Lower lobe of right lung (tissue), 2 donors: ENCODE data around the gene PAX6. TPM values are rescaled to one million over a fixed set of nuclear protein-coding genes. Genes with fewer than 3 reads are reported as not detected.

Experiments used
- ATAC-seq, 2 donors: fragments of 200-7000 bp; cut with Tn5 transposase; one replicate each; pipeline ENCODE4 v1.9.1; 2020 to 2022; ENCODE audit warnings: mild to moderate bottlenecking in 2 of 2, moderate library complexity in 2 of 2
- DNase-seq: peaks from one replicate; pipeline ENCODE4 v3.0.0-alpha.2; 2020
- H3K27ac ChIP-seq: fragments of 200-600 bp; one replicate; pipeline ENCODE4 v1.8.0; 2022
- H3K27me3 ChIP-seq: fragments of 200-600 bp; one replicate; pipeline ENCODE4 v1.8.0; 2022; ENCODE audit warnings: low read depth
- H3K36me3 ChIP-seq: fragments of 200-600 bp; one replicate; pipeline ENCODE4 v1.8.0; 2022; ENCODE audit warnings: mild to moderate bottlenecking
- H3K4me1 ChIP-seq: fragments of 200-600 bp; one replicate; pipeline ENCODE4 v1.8.0; 2022
- H3K4me3 ChIP-seq: fragments of 200-600 bp; one replicate; pipeline ENCODE4 v1.8.0; 2022; ENCODE audit warnings: mild to moderate bottlenecking
- H3K9me3 ChIP-seq: fragments of 200-600 bp; one replicate; pipeline ENCODE4 v1.8.0; 2022
- intact Hi-C: fragments of 100-400 bp; cut with DNase I; formaldehyde crosslinking; loops from one replicate; pipeline ENCODE4 v1.11.0; 2022
- total RNA-seq: library from RNA; stranded (reverse); fragmentation: NEBNext Ultra II Directional; extraction: Animal tissue kit (Norgen Biotek cat#: 25700); gene quantifications from one replicate; pipeline ENCODE4 v1.2.1, GENCODE V29; 2021
- TF ChIP-seq, protein P1 (sequence below): fragments of 200-600 bp; IDR thresholded peaks from one replicate; pipeline ENCODE4 v1.8.0; 2022; ENCODE audit warnings: antibody characterized with exemption, mild to moderate bottlenecking
- donor health status: DM: no; HTN: yes; CAD: no; lungs with severe emphysema.

The PAX6 gene
- total RNA-seq, 1 donor from 2014 or later, result not detected

DNA sequence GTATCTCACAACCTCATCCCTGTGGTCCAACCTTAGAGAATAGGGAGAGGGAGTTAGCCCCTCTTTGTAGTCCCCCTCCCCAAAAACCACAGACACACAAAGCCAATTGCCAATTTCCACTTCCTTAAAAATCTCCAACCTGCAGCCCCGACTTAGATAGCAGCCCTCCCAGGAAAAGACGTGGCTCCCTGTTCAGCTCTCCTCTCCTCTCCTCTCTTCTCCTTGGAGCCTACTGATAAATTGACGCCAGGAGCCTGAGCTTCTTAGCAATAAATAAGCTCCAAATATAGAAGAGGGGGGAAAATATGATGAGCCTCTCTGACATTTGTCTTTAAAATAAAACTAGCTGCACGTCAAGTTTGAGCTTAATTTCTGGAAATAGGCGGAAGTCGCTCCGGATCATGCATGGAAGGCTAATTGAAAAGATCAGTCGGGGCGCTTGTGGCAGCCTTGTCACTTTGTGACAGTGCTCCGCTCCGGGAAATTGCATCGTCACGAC lies 7.3 kb downstream of the PAX6 start:
- Histone ChIP-seq H3K27ac (no peak overlapping the region), H3K27me3 (peaks cover 98% of the 10 kb centered on the region), H3K36me3 (no peaks in the 10 kb centered on the region), H3K4me1 (peaks cover 21% of the 10 kb centered on the region), H3K4me3 (no peak overlapping the region), H3K9me3 (no peaks in the 10 kb centered on the region)
- intact Hi-C loops, result no loop called here
- DNase-seq (no peak), ATAC-seq (no peak)
- TF ChIP-seq, protein P1, sequence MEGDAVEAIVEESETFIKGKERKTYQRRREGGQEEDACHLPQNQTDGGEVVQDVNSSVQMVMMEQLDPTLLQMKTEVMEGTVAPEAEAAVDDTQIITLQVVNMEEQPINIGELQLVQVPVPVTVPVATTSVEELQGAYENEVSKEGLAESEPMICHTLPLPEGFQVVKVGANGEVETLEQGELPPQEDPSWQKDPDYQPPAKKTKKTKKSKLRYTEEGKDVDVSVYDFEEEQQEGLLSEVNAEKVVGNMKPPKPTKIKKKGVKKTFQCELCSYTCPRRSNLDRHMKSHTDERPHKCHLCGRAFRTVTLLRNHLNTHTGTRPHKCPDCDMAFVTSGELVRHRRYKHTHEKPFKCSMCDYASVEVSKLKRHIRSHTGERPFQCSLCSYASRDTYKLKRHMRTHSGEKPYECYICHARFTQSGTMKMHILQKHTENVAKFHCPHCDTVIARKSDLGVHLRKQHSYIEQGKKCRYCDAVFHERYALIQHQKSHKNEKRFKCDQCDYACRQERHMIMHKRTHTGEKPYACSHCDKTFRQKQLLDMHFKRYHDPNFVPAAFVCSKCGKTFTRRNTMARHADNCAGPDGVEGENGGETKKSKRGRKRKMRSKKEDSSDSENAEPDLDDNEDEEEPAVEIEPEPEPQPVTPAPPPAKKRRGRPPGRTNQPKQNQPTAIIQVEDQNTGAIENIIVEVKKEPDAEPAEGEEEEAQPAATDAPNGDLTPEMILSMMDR, result no peak

DNA sequence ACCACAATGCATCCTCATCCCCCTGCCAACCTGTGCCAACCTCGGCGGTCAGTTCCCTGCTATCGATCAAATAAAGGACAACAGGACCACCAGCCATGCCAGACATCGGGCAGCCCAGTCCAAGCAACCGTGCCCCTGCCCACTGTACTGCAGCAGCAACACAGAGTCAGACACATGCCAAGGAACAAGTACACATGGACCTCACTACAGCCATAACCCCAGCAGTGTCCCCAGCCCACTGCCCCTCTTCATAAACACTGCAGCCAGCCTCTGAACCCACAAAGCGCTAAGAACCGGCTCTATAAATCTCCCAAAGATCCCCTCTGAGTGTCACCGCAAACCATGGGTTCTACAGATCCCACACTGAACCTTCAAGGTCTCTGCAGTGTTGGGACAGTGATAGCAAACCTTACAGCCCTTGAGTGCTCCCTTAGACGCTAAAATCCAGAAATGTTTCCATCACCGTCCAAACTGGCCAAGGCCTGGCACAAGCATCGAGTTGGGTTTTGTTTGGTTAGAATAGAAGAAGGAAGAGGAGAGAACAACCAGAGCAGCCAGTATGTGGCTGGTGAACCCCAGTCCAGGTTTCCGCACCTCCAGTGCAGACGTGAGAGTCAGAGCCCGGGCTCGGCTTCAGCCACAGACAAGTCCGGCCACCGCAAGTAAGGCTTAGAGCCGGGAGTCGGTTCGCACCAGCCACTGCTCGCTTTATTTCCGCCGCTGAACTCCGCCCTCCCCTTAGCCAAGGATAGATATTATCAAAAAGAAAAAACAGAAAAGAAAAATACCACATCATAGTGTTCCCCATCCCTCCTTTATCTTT lies 7.9 kb downstream of the PAX6 start:
- ATAC-seq (no peak), DNase-seq (no peak)
- intact Hi-C loops, result no loop called here
- H3K4me1 ChIP-seq, result peaks cover 27% of the 10 kb centered on the region
- H3K36me3 ChIP-seq, result no peaks in the 10 kb centered on the region
- no peak overlapping the region for H3K27ac ChIP-seq
- H3K9me3 ChIP-seq, result no peaks in the 10 kb centered on the region
- TF ChIP-seq, protein P1, result no peak
- no peak overlapping the region for H3K4me3 ChIP-seq
- peaks cover 98% of the 10 kb centered on the region for H3K27me3 ChIP-seq

DNA sequence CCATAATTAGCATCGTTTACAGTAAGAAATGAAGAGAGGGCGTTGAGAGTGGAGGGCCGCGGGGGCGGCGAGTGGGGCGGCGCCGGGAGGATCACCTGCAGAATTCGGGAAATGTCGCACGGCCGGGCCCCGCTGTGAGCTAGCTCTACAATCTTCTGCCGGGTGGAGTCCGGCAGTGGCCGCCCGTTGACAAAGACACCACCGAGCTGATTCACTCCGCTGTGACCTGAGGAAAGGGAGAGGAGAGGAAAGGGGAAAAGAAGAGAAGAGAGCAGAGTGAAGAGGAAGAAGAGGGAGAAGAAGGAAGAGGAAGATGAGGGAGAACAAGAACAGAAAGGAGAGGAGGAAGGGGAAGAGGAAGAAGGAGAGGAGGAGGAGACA lies 8.5 kb downstream of the PAX6 start:
- intact Hi-C loops, result no loop called here

DNA sequence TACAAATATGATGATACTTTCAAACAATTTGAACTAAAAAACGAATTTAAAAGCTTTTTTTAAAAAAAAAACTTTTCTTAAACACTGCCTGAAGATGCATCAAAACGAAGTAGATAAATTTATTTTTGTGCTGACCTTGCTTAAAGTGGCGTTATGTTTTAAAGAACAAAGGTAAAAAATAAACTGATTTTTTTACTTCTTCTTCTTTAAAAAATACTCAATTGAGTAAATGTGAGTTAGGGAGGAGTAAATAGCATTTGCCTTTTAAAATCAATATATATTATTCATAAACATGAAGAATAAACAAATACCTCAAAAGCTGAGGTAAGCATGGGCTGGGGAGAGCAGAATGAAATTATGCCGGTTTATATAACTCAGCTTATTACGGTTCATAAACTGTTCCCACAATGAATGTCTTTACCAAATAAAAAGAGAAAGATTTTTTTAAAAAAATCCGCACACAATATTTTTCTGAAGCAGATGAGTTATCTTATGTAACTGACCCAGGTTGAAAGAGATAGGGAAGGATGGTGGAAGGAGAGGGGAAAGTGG lies 9.0 kb downstream of the PAX6 start:
- peaks cover 98% of the 10 kb centered on the region for H3K27me3 ChIP-seq
- DNase-seq (no peak), ATAC-seq (no peak)
- TF ChIP-seq, protein P1, result no peak
- H3K4me1 ChIP-seq, result peaks cover 27% of the 10 kb centered on the region
- H3K36me3 ChIP-seq, result no peaks in the 10 kb centered on the region
- intact Hi-C loops, result no loop called here
- H3K9me3 ChIP-seq, result no peaks in the 10 kb centered on the region
- H3K27ac ChIP-seq, result no peak overlapping the region
- no peak overlapping the region for H3K4me3 ChIP-seq

More for the DNA sequence above, 8.5 kb downstream of the PAX6 start:
- TF ChIP-seq, protein P1, result no peak
- ATAC-seq, result no peak
- H3K9me3 ChIP-seq, result no peaks in the 10 kb centered on the region
- no peak for DNase-seq
- H3K27me3 ChIP-seq, result peaks cover 98% of the 10 kb centered on the region
- no peak overlapping the region for H3K4me3 ChIP-seq
- H3K36me3 ChIP-seq, result no peaks in the 10 kb centered on the region
- peaks cover 27% of the 10 kb centered on the region for H3K4me1 ChIP-seq
- H3K27ac ChIP-seq, result no peak overlapping the region

DNA sequence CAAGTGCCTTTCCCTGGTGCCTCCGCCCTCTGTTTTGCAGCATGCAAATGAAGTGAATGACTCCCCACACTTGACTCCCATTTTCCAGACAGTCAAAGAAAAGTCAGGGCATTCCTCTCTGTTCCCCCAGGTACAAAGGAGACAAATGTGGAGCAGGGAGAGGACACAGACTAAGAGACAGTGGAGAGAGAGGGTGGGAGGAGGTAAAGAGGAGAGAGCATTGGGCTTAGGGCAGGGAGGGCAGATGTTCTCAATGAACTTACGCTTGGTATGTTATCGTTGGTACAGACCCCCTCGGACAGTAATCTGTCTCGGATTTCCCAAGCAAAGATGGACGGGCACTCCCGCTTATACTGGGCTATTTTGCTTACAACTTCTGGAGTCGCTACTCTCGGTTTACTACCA lies 9.8 kb downstream of the PAX6 start:
- Histone ChIP-seq H3K4me3 (no peak overlapping the region), H3K9me3 (no peaks in the 10 kb centered on the region), H3K27me3 (peaks cover 97% of the 10 kb centered on the region), H3K36me3 (no peaks in the 10 kb centered on the region), H3K27ac (no peak overlapping the region), H3K4me1 (peaks cover 27% of the 10 kb centered on the region)
- intact Hi-C loops, result no loop called here
- no peak for DNase-seq
- TF ChIP-seq, protein P1, result no peak
- ATAC-seq, result no peak
